A549 (cell line): ENCODE data around the gene PLXNC1. TPM values are rescaled to one million over a fixed set of nuclear protein-coding genes. Genes with fewer than 3 reads are reported as not detected.

Experiments
- ATAC-seq, 2 experiments: fragments of 200-7000 bp in 1 of 2; fragments of >200 bp in 1 of 2; cut with Nextera tagmentation in 1 of 2; cut with Tn5 transposase in 1 of 2; 3 replicates each; pipeline versions ENCODE4 v1.8.0 to v1.9.1; 2018 to 2020; ENCODE audit warnings: mild to moderate bottlenecking in 1 of 2, moderate library complexity in 1 of 2
- CTCF ChIA-PET: fragments of 300-600 bp; sonication (Branson Sonifier 250); formaldehyde crosslinking; extraction: SDS; loops from one replicate; lab custom pipeline; 2021; ENCODE audit warnings: antibody characterized with exemption, inconsistent platforms; lab: Yijun Ruan, JAX
- POLR2A ChIA-PET: fragments of 350-600 bp; formaldehyde crosslinking; extraction: SDS; loops from one replicate; lab custom pipeline; 2021; ENCODE audit warnings: antibody characterized with exemption, inconsistent platforms; lab: Yijun Ruan, JAX
- DNase-seq, 2 experiments: peaks; one replicate each; pipeline versions ENCODE4 v3.0.0 to v3.0.0-alpha.2; 2011 to 2016; ENCODE audit warnings: low read depth in 1 of 2, low spot score in 1 of 2
- FAIRE-seq: peaks from 2 replicates; lab custom pipeline; 2011; peaks lifted over from hg19 to GRCh38; lab: Jason Lieb, UNC
- H3K27ac ChIP-seq, 2 experiments: fragments of >200 bp; sonication (Bioruptor Twin); formaldehyde crosslinking; 3 replicates each; pipeline ENCODE4 v1.5.1; 2016 to 2017
- H3K4me1 ChIP-seq: fragments of >200 bp; sonication (Bioruptor Twin); formaldehyde crosslinking; 3 replicates; pipeline ENCODE4 v1.6.1; 2016
- H3K4me2 ChIP-seq: fragments of >200 bp; sonication (Bioruptor Twin); formaldehyde crosslinking; 3 replicates; pipeline ENCODE4 v1.6.1; 2016
- H3K4me3 ChIP-seq: fragments of >200 bp; sonication (Bioruptor Twin); formaldehyde crosslinking; 3 replicates; pipeline ENCODE4 v1.5.1; 2016
- H3K9me3 ChIP-seq: fragments of >200 bp; sonication (Bioruptor Twin); formaldehyde crosslinking; 3 replicates; pipeline ENCODE4 v1.6.1; 2016
- ATOH8 ChIP-seq: fragments of 250-450 bp; sonication (Bioruptor Pico); IDR thresholded peaks from 2 replicates; pipeline ENCODE4 v1.5.0; 2020; ENCODE audit warnings: low read depth, mild to moderate bottlenecking, moderate library complexity
- BHLHE40 ChIP-seq: IDR thresholded peaks from 2 replicates; pipeline ENCODE4 v1.6.1; 2012; ENCODE audit warnings: low read depth, low read length, inconsistent platforms
- CBX8 ChIP-seq: fragments of 200-600 bp; sonication (generic); IDR thresholded peaks from 2 replicates; pipeline ENCODE4 v1.6.1; 2016
- CHD2 ChIP-seq: fragments of 150-350 bp; IDR thresholded peaks from 2 replicates; pipeline ENCODE4 v1.6.1; 2014; ENCODE audit warnings: low read length; ENCODE audit not compliant: partially characterized antibody
- CTCF ChIP-seq: fragments of >200 bp; sonication (Bioruptor Twin); formaldehyde crosslinking; IDR thresholded peaks from 3 replicates; pipeline ENCODE4 v1.5.1; 2016
- E2F6 ChIP-seq: IDR thresholded peaks from 2 replicates; pipeline ENCODE4 v1.6.1; 2012; ENCODE audit warnings: low read depth, borderline replicate concordance
- EHF ChIP-seq: fragments of 250-450 bp; sonication (Bioruptor Pico); IDR thresholded peaks from 2 replicates; pipeline ENCODE4 v1.5.0; 2020; ENCODE audit warnings: mild to moderate bottlenecking
- EP300 ChIP-seq, 2 experiments: fragments of >200 bp; sonication (Bioruptor Twin); formaldehyde crosslinking; IDR thresholded peaks; 2 replicates in 1 of 2; 3 replicates in 1 of 2; pipeline ENCODE4 v1.6.1; 2016 to 2017
- HEYL ChIP-seq: fragments of 250-450 bp; sonication (Bioruptor Pico); IDR thresholded peaks from 2 replicates; pipeline ENCODE4 v1.8.0; 2021; ENCODE audit warnings: mild to moderate bottlenecking, moderate library complexity
- HOXB13 ChIP-seq: fragments of 250-450 bp; sonication (Bioruptor Pico); IDR thresholded peaks from 2 replicates; pipeline ENCODE4 v1.5.0; 2020; ENCODE audit warnings: low read depth, mild to moderate bottlenecking, moderate library complexity
- JUNB ChIP-seq: fragments of >200 bp; sonication (Bioruptor Twin); formaldehyde crosslinking; IDR thresholded peaks from 2 replicates; pipeline ENCODE4 v1.6.1; 2016
- MYC ChIP-seq: IDR thresholded peaks from 2 replicates; pipeline ENCODE4 v1.6.1; 2012; ENCODE audit warnings: mild to moderate bottlenecking, inconsistent platforms, low read length, improper control_type of control experiment, borderline replicate concordance
- NPAS2 ChIP-seq: fragments of 250-450 bp; sonication (Bioruptor Pico); IDR thresholded peaks from 2 replicates; pipeline ENCODE4 v1.8.0; 2022; ENCODE audit warnings: mild to moderate bottlenecking, moderate library complexity, borderline replicate concordance
- PHF8 ChIP-seq: fragments of 200-600 bp; sonication (generic); IDR thresholded peaks from 2 replicates; pipeline ENCODE4 v1.6.1; 2016; ENCODE audit warnings: low read depth, mild to moderate bottlenecking, antibody characterized with exemption, moderate library complexity, borderline replicate concordance
- POLR2A ChIP-seq: IDR thresholded peaks from 2 replicates; pipeline ENCODE4 v1.6.1; 2012; ENCODE audit warnings: mild to moderate bottlenecking, low read length
- POLR2AphosphoS2 ChIP-seq: conservative IDR thresholded peaks from 2 replicates; pipeline ENCODE4 v1.6.1; 2012; ENCODE audit warnings: low read length, improper control_type of control experiment, inconsistent platforms
- RFX5 ChIP-seq: fragments of 450-650 bp; IDR thresholded peaks from 2 replicates; pipeline ENCODE4 v1.7.1; 2014; ENCODE audit warnings: antibody characterized with exemption, mild to moderate bottlenecking, moderate library complexity
- RNF2 ChIP-seq: fragments of 200-600 bp; sonication (generic); IDR thresholded peaks from 2 replicates; pipeline ENCODE4 v1.6.1; 2016; ENCODE audit warnings: low read depth, mild to moderate bottlenecking, antibody characterized with exemption, moderate library complexity, borderline replicate concordance
- SREBF2 ChIP-seq: fragments of 450-650 bp; IDR thresholded peaks from 2 replicates; pipeline ENCODE4 v1.6.1; 2014; ENCODE audit warnings: mild to moderate bottlenecking, moderate library complexity
- ZC3H11A ChIP-seq: fragments of 450-650 bp; IDR thresholded peaks from 2 replicates; pipeline ENCODE4 v1.6.1; 2014; ENCODE audit warnings: antibody characterized with exemption, mild to moderate bottlenecking
- ZNF302 ChIP-seq: fragments of 250-450 bp; sonication (Bioruptor Pico); IDR thresholded peaks from 2 replicates; pipeline ENCODE4 v1.9.0; 2021; ENCODE audit warnings: inconsistent platforms, mild to moderate bottlenecking, moderate library complexity
- WGBS: methylation state at CpG from one replicate; pipeline ENCODE4 v1.1.6; 2017; ENCODE audit errors: missing lambda C conversion rate; 5-methylcytosine and 5-hydroxymethylcytosine counted together
- polyA plus RNA-seq, 4 experiments: library from polyadenylated mRNA; depleted of rRNA in 3 of 4; stranded (reverse); fragments of >200 nt; fragmentation: RNase III in 1 of 4; extraction: RNeasy Plus Mini Kit Qiagen cat#74134 plus additional on column Dnase treatment in 1 of 4; gene quantifications; 2 replicates in 3 of 4; 3 replicates in 1 of 4; pipeline ENCODE4 v1.2.3, GENCODE V29; 2011 to 2017
- TF ChIP-seq, protein P1 (sequence below): fragments of 200-600 bp; sonication (generic); IDR thresholded peaks from 2 replicates; pipeline ENCODE4 v1.6.1; 2016; ENCODE audit warnings: antibody characterized with exemption, mild to moderate bottlenecking, moderate library complexity
- TF ChIP-seq, protein P2 (sequence below): fragments of >200 bp; sonication (Bioruptor Twin); formaldehyde crosslinking; IDR thresholded peaks from 3 replicates; pipeline ENCODE4 v1.6.1; 2016

Gene PLXNC1
- polyA plus RNA-seq, 2 of the 4 experiments (the other 2 are of a cell fraction) = 0.12 to 0.50 TPM

DNA sequence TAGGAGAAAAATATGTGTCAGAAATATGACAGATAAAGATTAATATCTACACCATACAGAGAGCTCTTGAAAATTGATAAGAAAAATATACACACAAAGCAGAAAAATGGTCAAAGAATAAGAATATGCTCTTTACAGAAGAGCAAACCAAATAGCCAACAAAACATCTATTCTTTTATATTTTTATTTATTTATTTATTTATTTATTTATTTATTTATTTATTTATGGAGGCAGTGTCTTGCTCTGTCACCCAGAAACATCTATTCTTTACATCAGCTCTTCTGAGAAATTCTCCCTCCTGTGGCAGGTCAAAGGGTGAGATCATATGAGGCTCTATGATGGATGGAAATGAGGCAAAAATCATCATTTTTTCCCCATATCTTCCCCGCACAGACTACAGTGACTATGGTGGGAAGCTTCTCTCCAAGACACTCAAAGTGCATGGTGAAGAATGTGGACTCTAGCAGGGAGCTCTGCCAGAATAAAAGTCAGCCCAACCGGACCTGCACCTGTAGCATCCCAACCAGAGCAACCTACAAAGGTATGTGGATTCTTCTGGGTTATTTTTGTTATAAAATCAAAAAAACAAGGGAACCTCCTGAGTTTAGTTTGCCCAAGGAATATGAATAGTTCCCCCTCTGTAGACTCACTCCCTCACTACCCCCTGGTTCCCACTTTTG lies 71.4 kb downstream of the PLXNC1 start:
- Histone ChIP-seq H3K4me1 (no peaks in the 10 kb centered on the region), H3K4me3 (no peak overlapping the region), H3K4me2 (no peak overlapping the region), H3K9me3 (no peaks in the 10 kb centered on the region), H3K27ac (no peak overlapping the region)
- ChIA-PET POLR2A (no interaction called here), CTCF (interaction anchor here (0.5 to 0.8 kb wide), 2 partner anchors 84 to 1278 kb away, joined by 3 read pairs; no protein-coding TSS in a partner anchor)
- TF ChIP-seq HOXB13 = no peak
- peak; percentile 60 for TF ChIP-seq ZC3H11A
- no peak for FAIRE-seq
- WGBS = 60% methylated on average over 2 of the region's 2 CpGs
- DNase-seq = no peak
- no peak for ATAC-seq

GRCh38 chr12:94220804-94221203 lies 72.4 kb downstream of the PLXNC1 start:
- DNase-seq (no peak), ATAC-seq (no peak), FAIRE-seq (no peak)
- no peak overlapping the region for H3K27ac ChIP-seq
- ChIA-PET POLR2A (no interaction called here), CTCF (interaction anchor here (0.8 kb wide), 1 partner anchor 13 kb away, joined by 3 read pairs; no protein-coding TSS in a partner anchor)
- no peaks in the 10 kb centered on the region for H3K9me3 ChIP-seq
- WGBS = 21% methylated on average over 4 of the region's 5 CpGs
- no peaks in the 10 kb centered on the region for H3K4me1 ChIP-seq
- TF ChIP-seq ZNF302 (CRISPR knock-in tag) = no peak
- no peak for TF ChIP-seq POLR2A
- no peak for TF ChIP-seq EHF (CRISPR knock-in tag)
- no peak for TF ChIP-seq E2F6
- no peak for TF ChIP-seq POLR2AphosphoS2
- no peak for TF ChIP-seq CHD2
- H3K4me2 ChIP-seq = no peak overlapping the region
- H3K4me3 ChIP-seq = no peak overlapping the region

DNA sequence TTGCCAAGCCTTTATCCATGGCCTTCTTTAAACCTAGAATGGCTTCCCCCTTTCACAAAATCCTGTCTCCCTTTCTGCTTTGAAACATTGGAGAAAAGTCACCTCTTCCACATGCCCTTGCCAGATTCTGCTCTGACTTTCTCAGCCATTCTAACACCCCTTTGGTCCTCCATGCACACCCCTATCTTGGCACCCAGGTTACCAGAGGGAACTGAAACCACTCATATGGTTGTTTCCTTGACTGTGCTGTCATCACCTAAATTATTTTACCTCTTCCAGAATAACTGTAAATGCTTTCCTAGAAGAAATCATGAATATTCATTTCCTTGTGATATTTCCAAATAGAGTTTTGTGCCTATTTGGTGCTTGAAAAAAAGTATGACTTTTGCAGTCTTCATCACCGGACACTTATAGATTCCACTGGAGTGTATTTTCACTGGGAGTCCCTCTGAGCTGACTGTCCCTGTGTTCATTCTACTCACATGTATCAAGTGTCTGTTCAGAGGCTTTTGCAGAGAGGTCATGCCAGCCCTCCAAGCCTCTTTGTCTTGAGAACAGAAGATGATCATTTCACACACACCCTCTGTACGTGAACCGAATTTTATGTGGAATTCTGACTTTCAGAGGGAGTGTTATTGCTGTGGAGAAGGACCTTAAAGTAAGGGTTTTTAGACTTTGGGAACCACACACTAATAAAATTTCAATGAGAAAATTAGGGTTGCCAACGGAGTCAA lies 74.1 kb downstream of the PLXNC1 start:
- no peak for DNase-seq
- Histone ChIP-seq H3K9me3 (no peaks in the 10 kb centered on the region), H3K4me2 (no peak overlapping the region), H3K4me3 (no peak overlapping the region), H3K27ac (no peak overlapping the region), H3K4me1 (no peaks in the 10 kb centered on the region)
- POLR2A ChIA-PET = no interaction called here
- ATAC-seq = no peak
- TF ChIP-seq JUNB (no peak), CBX8 (no peak), ZNF302 (CRISPR knock-in tag) (no peak), NPAS2 (CRISPR knock-in tag) (no peak), SREBF2 (no peak), POLR2AphosphoS2 (no peak), BHLHE40 (no peak), HEYL (CRISPR knock-in tag) (no peak), RNF2 (no peak), ZC3H11A (no peak), MYC (no peak), ATOH8 (no peak), CTCF (no peak), RFX5 (no peak), EP300 (IDR thresholded peaks at IDR 0.05) (no peak), PHF8 (no peak)
- TF ChIP-seq, protein P1, sequence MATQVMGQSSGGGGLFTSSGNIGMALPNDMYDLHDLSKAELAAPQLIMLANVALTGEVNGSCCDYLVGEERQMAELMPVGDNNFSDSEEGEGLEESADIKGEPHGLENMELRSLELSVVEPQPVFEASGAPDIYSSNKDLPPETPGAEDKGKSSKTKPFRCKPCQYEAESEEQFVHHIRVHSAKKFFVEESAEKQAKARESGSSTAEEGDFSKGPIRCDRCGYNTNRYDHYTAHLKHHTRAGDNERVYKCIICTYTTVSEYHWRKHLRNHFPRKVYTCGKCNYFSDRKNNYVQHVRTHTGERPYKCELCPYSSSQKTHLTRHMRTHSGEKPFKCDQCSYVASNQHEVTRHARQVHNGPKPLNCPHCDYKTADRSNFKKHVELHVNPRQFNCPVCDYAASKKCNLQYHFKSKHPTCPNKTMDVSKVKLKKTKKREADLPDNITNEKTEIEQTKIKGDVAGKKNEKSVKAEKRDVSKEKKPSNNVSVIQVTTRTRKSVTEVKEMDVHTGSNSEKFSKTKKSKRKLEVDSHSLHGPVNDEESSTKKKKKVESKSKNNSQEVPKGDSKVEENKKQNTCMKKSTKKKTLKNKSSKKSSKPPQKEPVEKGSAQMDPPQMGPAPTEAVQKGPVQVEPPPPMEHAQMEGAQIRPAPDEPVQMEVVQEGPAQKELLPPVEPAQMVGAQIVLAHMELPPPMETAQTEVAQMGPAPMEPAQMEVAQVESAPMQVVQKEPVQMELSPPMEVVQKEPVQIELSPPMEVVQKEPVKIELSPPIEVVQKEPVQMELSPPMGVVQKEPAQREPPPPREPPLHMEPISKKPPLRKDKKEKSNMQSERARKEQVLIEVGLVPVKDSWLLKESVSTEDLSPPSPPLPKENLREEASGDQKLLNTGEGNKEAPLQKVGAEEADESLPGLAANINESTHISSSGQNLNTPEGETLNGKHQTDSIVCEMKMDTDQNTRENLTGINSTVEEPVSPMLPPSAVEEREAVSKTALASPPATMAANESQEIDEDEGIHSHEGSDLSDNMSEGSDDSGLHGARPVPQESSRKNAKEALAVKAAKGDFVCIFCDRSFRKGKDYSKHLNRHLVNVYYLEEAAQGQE = no peak
- TF ChIP-seq, protein P2, sequence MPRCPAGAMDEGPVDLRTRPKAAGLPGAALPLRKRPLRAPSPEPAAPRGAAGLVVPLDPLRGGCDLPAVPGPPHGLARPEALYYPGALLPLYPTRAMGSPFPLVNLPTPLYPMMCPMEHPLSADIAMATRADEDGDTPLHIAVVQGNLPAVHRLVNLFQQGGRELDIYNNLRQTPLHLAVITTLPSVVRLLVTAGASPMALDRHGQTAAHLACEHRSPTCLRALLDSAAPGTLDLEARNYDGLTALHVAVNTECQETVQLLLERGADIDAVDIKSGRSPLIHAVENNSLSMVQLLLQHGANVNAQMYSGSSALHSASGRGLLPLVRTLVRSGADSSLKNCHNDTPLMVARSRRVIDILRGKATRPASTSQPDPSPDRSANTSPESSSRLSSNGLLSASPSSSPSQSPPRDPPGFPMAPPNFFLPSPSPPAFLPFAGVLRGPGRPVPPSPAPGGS = no peak
- 71% methylated on average over 4 of the region's 4 CpGs for WGBS
- CTCF ChIA-PET = no interaction called here
- no peak for FAIRE-seq
